Measurements from ENCODE around the gene TSLP. TPM values are rescaled to one million over a fixed set of nuclear protein-coding genes. Genes with fewer than 3 reads are reported as not detected.

TSLP gene
- not detected for total RNA-seq

DNA sequence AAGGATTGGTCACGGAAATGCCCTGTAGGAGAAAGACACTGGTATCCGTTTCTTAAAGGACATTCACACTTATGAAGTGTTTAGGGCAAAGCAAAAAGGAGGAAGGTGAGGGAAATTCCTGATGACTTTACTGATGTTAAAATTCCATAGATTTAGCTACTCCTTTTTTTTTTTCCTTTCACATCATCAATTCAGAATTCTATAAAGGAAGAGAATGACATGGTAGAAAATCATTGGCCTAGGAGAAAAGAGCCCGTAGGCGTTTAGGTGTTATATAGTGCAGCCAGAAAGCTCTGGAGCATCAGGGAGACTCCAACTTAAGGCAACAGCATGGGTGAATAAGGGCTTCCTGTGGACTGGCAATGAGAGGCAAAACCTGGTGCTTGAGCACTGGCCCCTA lies at the start of gene TSLP:
Gene TSLP, plus strand, starts transcription at position 301 of the 400 bp plus-strand sequence. CDS start 178 bp downstream, outside the sequence.

DNA sequence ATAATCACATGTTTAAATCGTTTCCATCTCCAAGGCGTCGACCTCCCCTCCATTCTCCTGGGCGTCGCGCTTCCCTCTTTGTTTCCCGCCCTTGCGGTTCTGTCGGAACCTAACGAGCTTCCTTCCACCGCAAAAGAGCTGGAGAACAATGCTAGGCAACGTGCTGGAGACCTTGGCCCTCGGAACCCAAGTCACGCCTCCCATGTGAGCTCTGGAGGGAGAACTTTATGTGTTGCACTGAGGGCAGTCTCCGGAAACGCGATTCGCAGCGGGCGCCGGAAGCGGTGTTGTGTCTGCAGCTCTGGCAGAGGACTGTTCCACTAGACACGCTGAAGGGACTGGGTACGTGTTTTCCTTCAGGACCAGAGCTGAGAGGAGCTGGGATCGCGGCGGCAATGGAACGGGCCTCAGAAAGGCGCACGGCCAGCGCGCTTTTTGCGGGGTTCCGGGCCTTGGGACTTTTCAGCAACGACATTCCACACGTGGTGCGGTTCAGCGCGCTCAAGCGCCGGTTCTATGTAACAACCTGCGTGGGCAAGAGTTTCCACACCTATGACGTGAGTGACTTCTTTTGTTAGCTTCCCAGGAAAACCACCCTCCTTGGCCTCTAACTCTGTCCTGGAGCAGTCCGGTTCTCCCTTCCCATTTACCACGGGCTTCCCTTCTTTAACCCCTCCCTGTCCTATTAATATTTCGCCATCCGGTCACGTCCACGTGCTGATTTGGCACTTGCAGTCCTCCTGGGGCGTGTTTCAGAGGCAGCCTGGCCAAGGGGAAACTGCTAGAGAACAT lies 20.7 kb downstream of the TSLP start, which contains the start of gene WDR36:
Gene WDR36, plus strand, starts transcription at position 287 of the 792 bp plus-strand sequence. Its CDS starts 109 bp downstream, at position 396.

Other genes with a start within 250 kb of the TSLP start
- 48.0 TPM for gene WDR36, start 20.6 kb downstream of the TSLP start, total RNA-seq
- gene CAMK4, start 152.7 kb downstream of the TSLP start, total RNA-seq, result 28.8 TPM

Data from camera-type eye (tissue), 1 donor.